ENCODE measurements around the gene CPZ. TPM values are rescaled to one million over a fixed set of nuclear protein-coding genes. Genes with fewer than 3 reads are reported as not detected.

The CPZ gene
- total RNA-seq, 1 donor from 2014 or later = 32.8 TPM

- no peak overlapping the region for H3K27ac Mint-ChIP-seq
- H3K4me3 Mint-ChIP-seq = no peak overlapping the region
- TF ChIP-seq CTCF (IDR thresholded peaks at IDR 0.05; ENCODE audit: unreplicated experiment) = no peak
- peak in 1 of 2 experiments; percentile 17 for DNase-seq (ENCODE audit: low spot score in 2 of 2, unreplicated experiment in 2 of 2)
- no peaks in the 10 kb centered on the region for H3K9me3 Mint-ChIP-seq
- H3K4me1 Mint-ChIP-seq = no peaks in the 10 kb centered on the region
- H3K27me3 Mint-ChIP-seq (ENCODE audit: low read depth) = peaks cover 28% of the 10 kb centered on the region
- no peaks in the 10 kb centered on the region for H3K36me3 Mint-ChIP-seq
Observed at GRCh38 chr4:8644966-8645752, 52.6 kb downstream of the CPZ start.

- no peak overlapping the region for H3K4me3 Mint-ChIP-seq
- peaks cover 26% of the 10 kb centered on the region for H3K27me3 Mint-ChIP-seq (ENCODE audit: low read depth)
- H3K4me1 Mint-ChIP-seq = no peaks in the 10 kb centered on the region
Observed at GRCh38 chr4:8645753-8646124, 53.2 kb downstream of the CPZ start.

DNA sequence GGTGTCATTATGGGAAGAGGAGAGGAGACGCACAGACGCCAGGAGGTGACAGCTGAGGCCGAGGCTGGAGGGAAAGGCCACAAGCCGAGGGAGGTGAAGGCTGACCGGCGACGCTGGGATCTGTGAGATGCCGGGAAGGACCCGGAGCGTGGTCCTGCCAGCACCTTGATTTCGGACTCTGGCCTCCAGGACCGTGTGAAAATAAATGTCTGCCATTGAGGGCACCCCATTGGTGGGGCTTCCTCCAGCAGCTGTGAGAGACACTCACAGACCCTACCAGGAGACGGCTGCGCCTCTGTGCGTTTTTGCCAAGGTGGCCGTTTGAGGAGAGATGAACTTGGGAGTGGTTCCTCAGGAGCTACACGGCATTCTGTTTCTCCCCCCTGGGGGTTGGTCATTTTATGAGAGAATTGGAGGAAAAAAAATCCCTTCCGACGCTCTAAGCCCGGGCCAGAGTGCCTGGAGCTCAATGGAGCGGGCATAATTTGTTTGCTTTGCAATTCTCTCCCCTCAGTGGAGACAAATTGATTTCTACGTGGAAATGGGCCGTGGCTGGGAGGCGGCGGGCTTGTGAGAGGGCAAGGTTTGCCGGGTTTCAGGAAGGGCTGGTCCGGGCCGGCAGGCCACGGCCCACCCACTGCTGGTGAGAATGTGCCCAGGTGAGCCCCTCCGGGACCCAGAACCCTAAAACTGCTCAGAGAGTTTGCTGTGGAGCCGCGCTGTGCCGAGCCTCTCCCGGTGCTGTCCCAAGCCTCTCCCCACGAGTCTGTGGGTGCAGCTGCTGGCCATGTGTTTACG lies 53.9 kb downstream of the CPZ start:
- Mint-ChIP-seq H3K9me3 (no peaks in the 10 kb centered on the region), H3K4me1 (no peaks in the 10 kb centered on the region), H3K36me3 (no peaks in the 10 kb centered on the region), H3K4me3 (no peak overlapping the region), H3K27me3 (ENCODE audit: low read depth) (peaks cover 24% of the 10 kb centered on the region), H3K27ac (no peak overlapping the region)
- TF ChIP-seq CTCF (IDR thresholded peaks at IDR 0.05; ENCODE audit: unreplicated experiment) = no peak
- DNase-seq (ENCODE audit: low spot score in 2 of 2, unreplicated experiment in 2 of 2) = peak in 1 of 2 experiments; percentile 8

More at GRCh38 chr4:8645753-8646124, 53.2 kb downstream of the CPZ start:
- peak in 1 of 2 experiments; percentile 8 for DNase-seq (ENCODE audit: low spot score in 2 of 2, unreplicated experiment in 2 of 2)
- TF ChIP-seq CTCF (IDR thresholded peaks at IDR 0.05; ENCODE audit: unreplicated experiment) = no peak
- Mint-ChIP-seq H3K27ac (no peak overlapping the region), H3K9me3 (no peaks in the 10 kb centered on the region), H3K36me3 (no peaks in the 10 kb centered on the region)

GRCh38 chr4:8647094-8647570 lies 54.6 kb downstream of the CPZ start:
- H3K27ac Mint-ChIP-seq = no peak overlapping the region
- H3K36me3 Mint-ChIP-seq = no peaks in the 10 kb centered on the region
- peaks cover 22% of the 10 kb centered on the region for H3K27me3 Mint-ChIP-seq (ENCODE audit: low read depth)
- TF ChIP-seq CTCF (IDR thresholded peaks at IDR 0.05; ENCODE audit: unreplicated experiment) = no peak
- no peaks in the 10 kb centered on the region for H3K9me3 Mint-ChIP-seq
- no peaks in the 10 kb centered on the region for H3K4me1 Mint-ChIP-seq
- DNase-seq (ENCODE audit: low spot score in 2 of 2, unreplicated experiment in 2 of 2) = peak in 1 of 2 experiments; percentile 5
- H3K4me3 Mint-ChIP-seq = no peak overlapping the region

DNA sequence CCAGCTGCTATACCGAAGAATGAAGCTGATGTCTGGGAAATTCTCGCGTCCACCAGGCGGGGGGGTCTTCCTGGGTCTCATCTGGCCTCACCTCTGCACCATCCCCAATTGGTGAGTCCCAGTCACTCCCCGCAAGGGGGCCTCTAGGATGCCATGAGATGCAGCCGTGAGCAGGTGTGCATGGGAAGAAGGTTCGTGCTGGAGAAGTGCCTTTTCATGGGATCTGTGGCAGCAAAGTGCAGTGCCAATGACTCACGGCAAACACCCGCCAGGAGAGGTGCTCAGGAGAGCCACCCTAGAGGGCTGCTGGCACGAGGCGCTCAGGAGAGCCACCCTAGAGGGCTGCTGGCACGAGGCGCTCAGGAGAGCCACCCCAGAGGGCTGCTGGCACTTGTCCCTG lies 55.1 kb downstream of the CPZ start:
- H3K36me3 Mint-ChIP-seq = no peaks in the 10 kb centered on the region
- no peaks in the 10 kb centered on the region for H3K4me1 Mint-ChIP-seq
- TF ChIP-seq CTCF (IDR thresholded peaks at IDR 0.05; ENCODE audit: unreplicated experiment) = no peak
- H3K4me3 Mint-ChIP-seq = no peak overlapping the region
- H3K27me3 Mint-ChIP-seq (ENCODE audit: low read depth) = peaks cover 22% of the 10 kb centered on the region
- H3K27ac Mint-ChIP-seq = no peak overlapping the region
- no peaks in the 10 kb centered on the region for H3K9me3 Mint-ChIP-seq
- peak in 1 of 2 experiments; percentile 2 for DNase-seq (ENCODE audit: low spot score in 2 of 2, unreplicated experiment in 2 of 2)
